ENCODE data around the gene FRMD1. TPM values are rescaled to one million over a fixed set of nuclear protein-coding genes. Genes with fewer than 3 reads are reported as not detected.
A peak's percentile ranks its signal among the peaks of the same experiment; 100 is the strongest.

The FRMD1 gene
- total RNA-seq, 1 donor from 2014 or later, result not detected

DNA sequence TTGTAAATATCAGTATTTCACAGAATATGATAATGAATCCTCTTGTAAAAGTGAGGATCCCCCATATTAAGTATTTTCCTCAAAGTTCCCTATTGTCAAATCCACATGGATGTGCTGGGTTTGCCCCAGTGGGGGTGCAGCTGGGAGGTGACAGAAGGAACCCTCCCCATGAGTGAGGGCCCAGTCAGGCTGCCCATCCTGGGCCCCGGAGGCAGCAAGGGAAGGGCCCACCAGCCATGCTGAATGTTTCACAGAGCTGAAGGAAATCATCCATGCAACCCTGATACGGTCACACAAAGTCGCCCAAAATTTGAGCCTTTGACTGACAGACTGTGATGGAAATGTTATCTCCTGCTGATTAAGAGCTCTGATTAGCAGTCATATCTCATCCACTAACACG, 39.7 kb downstream of the FRMD1 start:
- Mint-ChIP-seq H3K4me1 (no peaks in the 10 kb centered on the region), H3K27me3 (peaks cover 7% of the 10 kb centered on the region), H3K27ac (no peak overlapping the region), H3K9me3 (peaks cover 29% of the 10 kb centered on the region), H3K36me3 (ENCODE audit: low read depth) (no peaks in the 10 kb centered on the region), H3K4me3 (no peak overlapping the region)
- intact Hi-C loops (cut with micrococcal nuclease), result no loop called here
- ChIA-PET CTCF (no interaction called here), POLR2A (no interaction called here)
- ATAC-seq (ENCODE audit: low read depth), result no peak
- TF ChIP-seq, protein P1, sequence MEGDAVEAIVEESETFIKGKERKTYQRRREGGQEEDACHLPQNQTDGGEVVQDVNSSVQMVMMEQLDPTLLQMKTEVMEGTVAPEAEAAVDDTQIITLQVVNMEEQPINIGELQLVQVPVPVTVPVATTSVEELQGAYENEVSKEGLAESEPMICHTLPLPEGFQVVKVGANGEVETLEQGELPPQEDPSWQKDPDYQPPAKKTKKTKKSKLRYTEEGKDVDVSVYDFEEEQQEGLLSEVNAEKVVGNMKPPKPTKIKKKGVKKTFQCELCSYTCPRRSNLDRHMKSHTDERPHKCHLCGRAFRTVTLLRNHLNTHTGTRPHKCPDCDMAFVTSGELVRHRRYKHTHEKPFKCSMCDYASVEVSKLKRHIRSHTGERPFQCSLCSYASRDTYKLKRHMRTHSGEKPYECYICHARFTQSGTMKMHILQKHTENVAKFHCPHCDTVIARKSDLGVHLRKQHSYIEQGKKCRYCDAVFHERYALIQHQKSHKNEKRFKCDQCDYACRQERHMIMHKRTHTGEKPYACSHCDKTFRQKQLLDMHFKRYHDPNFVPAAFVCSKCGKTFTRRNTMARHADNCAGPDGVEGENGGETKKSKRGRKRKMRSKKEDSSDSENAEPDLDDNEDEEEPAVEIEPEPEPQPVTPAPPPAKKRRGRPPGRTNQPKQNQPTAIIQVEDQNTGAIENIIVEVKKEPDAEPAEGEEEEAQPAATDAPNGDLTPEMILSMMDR (IDR thresholded peaks at IDR 0.05), result no peak
- DNase-seq, result no peak

DNA sequence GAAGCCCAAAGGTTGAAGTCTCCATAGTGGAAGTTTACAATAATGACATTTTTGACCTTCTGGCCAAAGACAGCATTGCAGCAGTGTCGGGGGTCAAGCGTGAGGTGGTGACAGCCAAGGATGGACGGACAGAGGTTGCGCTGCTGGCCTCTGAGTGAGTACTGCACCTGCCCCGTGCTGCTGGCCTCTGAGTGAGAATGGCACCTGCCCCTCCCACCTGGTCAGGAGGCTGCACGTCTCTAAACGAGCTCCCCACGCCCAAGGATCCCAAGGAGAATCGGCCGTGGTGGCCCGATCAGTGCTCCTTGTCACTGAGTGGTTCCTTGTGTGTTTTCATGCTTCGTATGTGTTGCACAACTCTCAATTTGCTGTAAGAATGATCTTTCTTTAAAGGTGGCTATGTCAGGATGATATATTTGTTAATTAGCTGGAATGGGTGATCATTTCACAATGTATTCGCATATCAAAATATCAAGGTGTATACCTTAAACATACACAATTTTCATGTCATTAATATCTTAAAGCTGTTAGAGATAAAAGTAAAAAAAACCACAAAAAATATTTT, 40.4 kb downstream of the FRMD1 start:
- Mint-ChIP-seq H3K27ac (no peak overlapping the region), H3K4me3 (no peak overlapping the region), H3K4me1 (no peaks in the 10 kb centered on the region), H3K27me3 (peaks cover 9% of the 10 kb centered on the region), H3K9me3 (peaks cover 29% of the 10 kb centered on the region), H3K36me3 (ENCODE audit: low read depth) (no peaks in the 10 kb centered on the region)
- intact Hi-C loops (cut with micrococcal nuclease), result no loop called here
- DNase-seq (no peak), ATAC-seq (ENCODE audit: low read depth) (no peak)
- POLR2A ChIA-PET, result no interaction called here
- CTCF ChIA-PET, result no interaction called here
- TF ChIP-seq, protein P1 (IDR thresholded peaks at IDR 0.05), result no peak

DNA sequence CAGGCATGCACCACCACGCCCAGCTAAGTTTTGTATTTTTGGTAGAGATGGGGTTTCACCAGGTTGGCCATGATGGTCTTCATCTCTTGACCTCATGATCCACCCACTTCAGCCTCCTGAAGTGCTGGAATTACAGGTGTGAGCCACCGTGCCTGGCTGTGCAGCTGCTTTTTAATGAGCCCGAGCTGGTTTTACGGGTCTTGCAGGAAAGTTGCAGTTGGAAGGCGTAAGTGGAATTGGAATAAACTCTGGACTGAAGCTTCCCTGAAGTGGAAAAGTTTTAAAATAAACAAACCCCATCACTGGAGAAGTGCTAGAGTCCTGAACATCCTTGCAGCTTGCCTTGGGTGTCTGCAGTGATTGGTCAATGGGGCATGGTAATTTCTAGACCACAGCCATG, 41.2 kb downstream of the FRMD1 start:
- ChIA-PET CTCF (no interaction called here), POLR2A (no interaction called here)
- Mint-ChIP-seq H3K9me3 (peaks cover 29% of the 10 kb centered on the region), H3K4me1 (no peaks in the 10 kb centered on the region), H3K27ac (no peak overlapping the region), H3K4me3 (no peak overlapping the region), H3K27me3 (peaks cover 12% of the 10 kb centered on the region), H3K36me3 (ENCODE audit: low read depth) (no peaks in the 10 kb centered on the region)
- DNase-seq, result no peak
- TF ChIP-seq, protein P1 (IDR thresholded peaks at IDR 0.05), result no peak
- intact Hi-C loops (cut with micrococcal nuclease), result no loop called here
- no peak for ATAC-seq (ENCODE audit: low read depth)

DNA sequence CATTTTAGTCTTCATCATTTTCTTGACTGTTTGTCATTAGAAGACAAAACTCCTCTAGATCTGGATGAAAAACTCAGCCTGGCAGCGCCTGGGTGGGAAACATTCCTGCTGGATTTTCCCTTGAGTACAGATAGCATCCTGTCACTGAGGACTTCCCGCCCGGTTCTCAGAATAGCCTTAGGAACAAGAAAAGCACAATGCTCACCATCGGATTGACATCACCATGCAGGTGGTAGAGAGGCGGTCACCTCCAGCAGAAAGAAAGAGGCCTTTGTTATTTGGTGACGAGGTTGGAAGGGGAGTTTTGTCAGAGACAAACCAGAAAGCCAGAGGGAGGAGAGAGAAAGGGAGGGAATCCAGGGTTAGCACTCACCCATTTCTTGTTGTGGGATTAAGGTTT, 41.8 kb downstream of the FRMD1 start:
- Mint-ChIP-seq H3K27me3 (peaks cover 14% of the 10 kb centered on the region), H3K4me1 (no peaks in the 10 kb centered on the region), H3K9me3 (peaks cover 27% of the 10 kb centered on the region), H3K4me3 (no peak overlapping the region), H3K27ac (no peak overlapping the region), H3K36me3 (ENCODE audit: low read depth) (no peaks in the 10 kb centered on the region)
- DNase-seq (no peak), ATAC-seq (ENCODE audit: low read depth) (no peak)
- intact Hi-C loops (cut with micrococcal nuclease), result no loop called here
- TF ChIP-seq, protein P1 (IDR thresholded peaks at IDR 0.05), result no peak
- POLR2A ChIA-PET, result no interaction called here
- CTCF ChIA-PET, result no interaction called here

DNA sequence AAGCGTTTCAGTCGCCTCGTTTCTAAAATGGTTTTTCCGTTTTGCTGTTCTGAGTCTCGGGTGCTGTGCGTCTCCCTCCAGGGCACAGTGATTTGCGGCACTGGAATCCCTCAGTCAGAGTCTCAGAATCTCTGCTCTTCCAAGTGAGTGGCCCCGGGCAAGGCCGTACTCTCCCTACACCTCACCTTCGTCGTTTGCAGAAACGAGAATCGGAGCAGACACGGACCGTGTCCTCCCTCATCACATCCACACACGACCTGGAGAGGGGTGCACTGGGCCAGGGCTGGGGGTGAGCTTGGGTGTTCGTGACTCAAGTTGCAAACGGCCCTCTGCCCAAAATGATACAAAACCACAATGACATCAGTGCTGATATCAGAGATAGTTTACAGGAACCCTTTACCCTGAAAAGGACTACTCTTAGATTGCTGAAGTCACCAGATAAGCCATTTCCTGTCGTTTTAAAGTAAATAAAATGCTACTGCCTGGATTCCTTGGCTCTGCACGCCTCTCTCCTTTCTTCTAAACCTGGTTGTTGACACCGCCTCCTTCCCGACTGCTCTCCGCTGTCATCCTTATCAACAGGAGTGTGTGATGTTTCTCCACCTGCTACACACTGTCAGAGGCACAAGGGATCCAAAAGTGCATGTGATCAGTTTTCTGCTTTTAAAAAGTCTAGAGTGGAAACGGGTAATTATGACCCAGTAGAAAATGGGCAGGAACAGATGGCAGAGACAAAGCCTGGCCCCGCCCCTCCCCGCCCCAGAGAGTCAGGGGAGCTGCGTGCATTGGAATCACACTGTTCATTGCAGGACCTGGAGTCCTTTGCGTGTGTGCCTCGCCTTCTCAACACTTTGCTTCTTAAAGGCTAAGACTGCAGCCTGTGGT, 43.1 kb downstream of the FRMD1 start:
- intact Hi-C loops (cut with micrococcal nuclease), result no loop called here
- H3K9me3 Mint-ChIP-seq, result peaks cover 27% of the 10 kb centered on the region
- CTCF ChIA-PET, result no interaction called here

More for the DNA sequence above, 43.1 kb downstream of the FRMD1 start:
- Mint-ChIP-seq H3K27ac (no peak overlapping the region), H3K4me1 (no peaks in the 10 kb centered on the region), H3K36me3 (ENCODE audit: low read depth) (no peaks in the 10 kb centered on the region), H3K27me3 (peaks cover 21% of the 10 kb centered on the region), H3K4me3 (peak overlapping the region; percentile 29)
- DNase-seq (no peak), ATAC-seq (ENCODE audit: low read depth) (no peak)
- TF ChIP-seq, protein P1 (IDR thresholded peaks at IDR 0.05), result no peak
- POLR2A ChIA-PET, result no interaction called here

All from activated B cell treated with CpG ODN at 0.5 μM for 24 hours (primary cell).